ENCODE results near the gene JAML.

GRCh38 chr11:118202599-118203422, 22.0 kb downstream of the JAML start:
- TF ChIP-seq CTCF (IDR thresholded peaks at IDR 0.05) (no peak), POLR2AphosphoS5 (IDR thresholded peaks at IDR 0.05) (no peak)

All from breast epithelium (tissue), 3 donors.